Measurements from ENCODE around the gene BATF3. TPM values are rescaled to one million over a fixed set of nuclear protein-coding genes. Genes with fewer than 3 reads are reported as not detected.
"Not testable (repeated sequence)": the region's sequence is repeated elsewhere in the genome, so short reads cannot be mapped to it uniquely, and the experiment has no call there.

BATF3 gene
- 3.5 TPM for total RNA-seq

- peak; percentile 51 for DNase-seq (ENCODE audit: low spot score)
These were observed at the start of gene BATF3 for GRCh38 chr1:212699625-212700222. Gene BATF3, minus strand, starts transcription at chr1:212699840. Its CDS starts 78 bp downstream, at chr1:212699762.

GRCh38 chr1:212746546-212746945 lies 46.9 kb upstream of the BATF3 start:
- DNase-seq (ENCODE audit: low spot score), result no peak

- DNase-seq (ENCODE audit: low spot score), result no peak
These were observed 45.7 kb upstream of the BATF3 start for GRCh38 chr1:212745303-212745702.

GRCh38 chr1:212743901-212744475 lies 44.3 kb upstream of the BATF3 start:
- DNase-seq (ENCODE audit: low spot score), result no peak

GRCh38 chr1:212738330-212738729 lies 38.7 kb upstream of the BATF3 start:
- no peak for DNase-seq (ENCODE audit: low spot score)

- DNase-seq (ENCODE audit: low spot score), result no peak
These were observed 37.9 kb upstream of the BATF3 start for GRCh38 chr1:212737559-212737958.

GRCh38 chr1:212733109-212733508 lies 33.5 kb upstream of the BATF3 start:
- no peak for DNase-seq (ENCODE audit: low spot score)

- DNase-seq (ENCODE audit: low spot score), result no peak
These were observed 32.0 kb upstream of the BATF3 start for GRCh38 chr1:212731630-212732029.

GRCh38 chr1:212728606-212729005 lies 29.0 kb upstream of the BATF3 start:
- no peak for DNase-seq (ENCODE audit: low spot score)

- DNase-seq (ENCODE audit: low spot score), result no peak
These were observed 27.9 kb upstream of the BATF3 start for GRCh38 chr1:212727386-212728181.

- DNase-seq (ENCODE audit: low spot score), result not testable (repeated sequence)
These were observed 25.0 kb upstream of the BATF3 start for GRCh38 chr1:212724679-212725078.

GRCh38 chr1:212722270-212722957 lies 22.8 kb upstream of the BATF3 start:
- no peak for DNase-seq (ENCODE audit: low spot score)

- no peak for DNase-seq (ENCODE audit: low spot score)
These were observed 22.0 kb upstream of the BATF3 start for GRCh38 chr1:212721388-212722247.

- no peak for DNase-seq (ENCODE audit: low spot score)
These were observed 20.0 kb upstream of the BATF3 start for GRCh38 chr1:212719633-212720032.

- DNase-seq (ENCODE audit: low spot score), result no peak
These were observed 18.9 kb upstream of the BATF3 start for GRCh38 chr1:212718499-212718898.

- DNase-seq (ENCODE audit: low spot score), result no peak
These were observed 16.5 kb upstream of the BATF3 start for GRCh38 chr1:212716161-212716560.

- no peak for DNase-seq (ENCODE audit: low spot score)
These were observed 14.0 kb upstream of the BATF3 start for GRCh38 chr1:212713465-212714136.

- DNase-seq (ENCODE audit: low spot score), result no peak
These were observed 13.0 kb upstream of the BATF3 start for GRCh38 chr1:212712451-212713303.

GRCh38 chr1:212711974-212712373 lies 12.3 kb upstream of the BATF3 start:
- DNase-seq (ENCODE audit: low spot score), result not testable (repeated sequence)

- no peak for DNase-seq (ENCODE audit: low spot score)
These were observed 10.9 kb upstream of the BATF3 start for GRCh38 chr1:212710566-212710965.
